Skeletal muscle tissue (tissue), 4 donors: ENCODE results near the gene ITPK1. TPM values are rescaled to one million over a fixed set of nuclear protein-coding genes. Genes with fewer than 3 reads are reported as not detected.

Experiments
- H3K27ac ChIP-seq: one replicate; pipeline ENCODE4 v1.7.0; 2013; ENCODE audit warnings: mild to moderate bottlenecking, low read depth, low read length, inconsistent platforms
- H3K27me3 ChIP-seq, 3 donors: one replicate each; pipeline ENCODE4 v1.7.0; 2013; ENCODE audit warnings: low read length in 3 of 3; ENCODE audit not compliant: control insufficient read depth in 3 of 3, insufficient read depth in 3 of 3
- H3K36me3 ChIP-seq, 3 donors: one replicate each; pipeline ENCODE4 v1.7.0; 2013; ENCODE audit warnings: low read length in 3 of 3; ENCODE audit not compliant: control insufficient read depth in 3 of 3, insufficient read depth in 3 of 3
- H3K4me1 ChIP-seq, 3 donors: one replicate each; pipeline ENCODE4 v1.7.0; 2013; ENCODE audit warnings: low read length in 3 of 3, mild to moderate bottlenecking in 3 of 3; ENCODE audit not compliant: control insufficient read depth in 3 of 3, insufficient read depth in 3 of 3
- H3K4me3 ChIP-seq, 3 donors: one replicate each; pipeline ENCODE4 v1.7.0; 2013; ENCODE audit warnings: low read length in 3 of 3
- H3K9ac ChIP-seq, 3 donors: one replicate each; pipeline ENCODE4 v1.7.0; 2013; ENCODE audit warnings: low read length in 3 of 3, mild to moderate bottlenecking in 3 of 3, moderate library complexity in 2 of 3, low read depth in 1 of 3
- H3K9me3 ChIP-seq, 3 donors: one replicate each; pipeline ENCODE4 v1.7.0; 2013; ENCODE audit warnings: low read length in 3 of 3; ENCODE audit not compliant: control insufficient read depth in 3 of 3
- total RNA-seq: library from RNA; depleted of rRNA; stranded (reverse); fragments of >200 nt; gene quantifications from one replicate; pipeline ENCODE4 v1.2.3, GENCODE V29; 2014
- donor health status: Osteomylitis.

ITPK1 gene
- total RNA-seq, 1 donor from 2014 or later = 4.7 TPM

- peaks cover 17 to 24% (median 18%) of the 10 kb centered on the region in 3 donors for H3K27me3 ChIP-seq
- no peak overlapping the region for H3K27ac ChIP-seq
- no peak overlapping the region for H3K9ac ChIP-seq
- no peaks in the 10 kb centered on the region for H3K36me3 ChIP-seq
- H3K9me3 ChIP-seq = peaks cover 0 to 3% (median 0%) of the 10 kb centered on the region in 3 donors
- no peak overlapping the region for H3K4me3 ChIP-seq
- H3K4me1 ChIP-seq = no peaks in the 10 kb centered on the region
Observed at GRCh38 chr14:92898566-92899131, 217.1 kb downstream of the ITPK1 start.

- H3K36me3 ChIP-seq = no peaks in the 10 kb centered on the region
- H3K27ac ChIP-seq = no peak overlapping the region
- no peak overlapping the region for H3K4me3 ChIP-seq
- H3K27me3 ChIP-seq = peaks cover 12 to 24% (median 13%) of the 10 kb centered on the region in 3 donors
- peaks cover 0 to 4% (median 2%) of the 10 kb centered on the region in 3 donors for H3K9me3 ChIP-seq
- no peaks in the 10 kb centered on the region for H3K4me1 ChIP-seq
- no peak overlapping the region for H3K9ac ChIP-seq
Observed at GRCh38 chr14:92897922-92898565, 217.7 kb downstream of the ITPK1 start.

GRCh38 chr14:92895352-92895878, 220.3 kb downstream of the ITPK1 start:
- Histone ChIP-seq H3K27me3 (peaks cover 3 to 10% (median 6%) of the 10 kb centered on the region in 3 donors), H3K36me3 (no peaks in the 10 kb centered on the region), H3K27ac (no peak overlapping the region)

GRCh38 chr14:92892589-92892988, 223.1 kb downstream of the ITPK1 start:
- H3K4me1 ChIP-seq = peaks cover 0 to 3% (median 0%) of the 10 kb centered on the region in 3 donors
- no peak overlapping the region for H3K4me3 ChIP-seq
- H3K9ac ChIP-seq = no peak overlapping the region
- no peak overlapping the region for H3K27ac ChIP-seq
- H3K27me3 ChIP-seq = peaks cover 0 to 6% (median 3%) of the 10 kb centered on the region in 3 donors
- H3K9me3 ChIP-seq = peaks cover 4 to 5% (median 4%) of the 10 kb centered on the region in 3 donors
- no peaks in the 10 kb centered on the region for H3K36me3 ChIP-seq

More at GRCh38 chr14:92895352-92895878, 220.3 kb downstream of the ITPK1 start:
- no peak overlapping the region for H3K4me3 ChIP-seq
- H3K9me3 ChIP-seq = peaks cover 2 to 5% (median 4%) of the 10 kb centered on the region in 3 donors
- H3K4me1 ChIP-seq = peaks cover 0 to 3% (median 0%) of the 10 kb centered on the region in 3 donors
- H3K9ac ChIP-seq = no peak overlapping the region

- Histone ChIP-seq H3K36me3 (no peaks in the 10 kb centered on the region), H3K4me1 (peaks cover 0 to 3% (median 0%) of the 10 kb centered on the region in 3 donors), H3K4me3 (no peak overlapping the region), H3K27ac (no peak overlapping the region), H3K9me3 (peaks cover 4 to 5% (median 4%) of the 10 kb centered on the region in 3 donors), H3K9ac (no peak overlapping the region), H3K27me3 (peaks cover 0 to 11% (median 0%) of the 10 kb centered on the region in 3 donors)
Observed at GRCh38 chr14:92890830-92891588, 224.7 kb downstream of the ITPK1 start.

GRCh38 chr14:92888896-92889295, 226.8 kb downstream of the ITPK1 start:
- peaks cover 0 to 17% (median 0%) of the 10 kb centered on the region in 3 donors for H3K27me3 ChIP-seq
- no peaks in the 10 kb centered on the region for H3K36me3 ChIP-seq
- H3K4me3 ChIP-seq = no peak overlapping the region
- H3K4me1 ChIP-seq = peaks cover 0 to 3% (median 0%) of the 10 kb centered on the region in 3 donors
- H3K27ac ChIP-seq = no peak overlapping the region
- H3K9me3 ChIP-seq = peaks cover 2 to 4% (median 4%) of the 10 kb centered on the region in 3 donors
- H3K9ac ChIP-seq = no peak overlapping the region

GRCh38 chr14:92887157-92887556, 228.6 kb downstream of the ITPK1 start:
- no peak overlapping the region for H3K27ac ChIP-seq
- peaks cover 0 to 3% (median 0%) of the 10 kb centered on the region in 3 donors for H3K4me1 ChIP-seq
- H3K36me3 ChIP-seq = no peaks in the 10 kb centered on the region
- no peak overlapping the region for H3K4me3 ChIP-seq
- peaks cover 0 to 3% (median 0%) of the 10 kb centered on the region in 3 donors for H3K9me3 ChIP-seq
- peaks cover 0 to 17% (median 0%) of the 10 kb centered on the region in 3 donors for H3K27me3 ChIP-seq
- no peak overlapping the region for H3K9ac ChIP-seq

Other genes starting within 250 kb of the ITPK1 start
- 0.52 TPM for gene CHGA, start 192.8 kb downstream of the ITPK1 start, total RNA-seq
- 20.4 TPM for gene MOAP1, start 69.0 kb upstream of the ITPK1 start, total RNA-seq
- gene LYSET, start 69.4 kb upstream of the ITPK1 start, total RNA-seq = 7.3 TPM
- 1.6 TPM for gene GON7, start 91.1 kb upstream of the ITPK1 start, total RNA-seq
- 26.1 TPM for gene UBR7, start 91.3 kb upstream of the ITPK1 start, total RNA-seq
- gene BTBD7, start 217.1 kb upstream of the ITPK1 start, total RNA-seq = 39.1 TPM
- not detected for gene COX8C, start 231.3 kb upstream of the ITPK1 start, total RNA-seq